ENCODE data around the gene CCDC110.
"Not testable (repeated sequence)": the region's sequence is repeated elsewhere in the genome, so short reads cannot be mapped to it uniquely, and the experiment has no call there.

CCDC110 gene

DNA sequence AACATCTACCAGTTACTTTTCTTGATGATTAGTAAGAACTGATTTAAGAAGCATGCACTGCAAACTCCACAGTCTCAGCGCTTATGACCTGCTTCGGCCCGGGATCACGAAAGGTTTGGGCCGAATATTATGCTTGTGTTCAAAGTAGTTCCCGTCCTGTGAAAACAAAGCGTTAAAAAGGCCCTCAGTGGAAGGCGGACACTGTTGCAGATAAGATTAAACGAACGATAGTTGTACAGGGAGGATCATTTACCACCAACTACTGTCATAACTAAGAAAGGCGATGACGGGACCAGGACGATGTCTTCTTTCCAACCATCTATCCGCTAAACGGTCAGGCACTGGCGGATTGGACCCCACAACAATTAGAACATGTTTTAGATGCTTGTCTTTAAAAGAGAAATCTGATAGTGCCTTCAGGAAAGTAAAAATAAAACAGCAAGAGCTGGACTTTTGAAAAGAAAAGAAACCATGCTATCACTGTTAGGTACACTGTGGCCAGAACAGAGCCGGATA is 42.7 kb upstream of the CCDC110 start:
- H3K36me3 ChIP-seq (ENCODE audit: control insufficient read depth, insufficient read depth, low read length) = no peaks in the 10 kb centered on the region
- TF ChIP-seq, protein P1, sequence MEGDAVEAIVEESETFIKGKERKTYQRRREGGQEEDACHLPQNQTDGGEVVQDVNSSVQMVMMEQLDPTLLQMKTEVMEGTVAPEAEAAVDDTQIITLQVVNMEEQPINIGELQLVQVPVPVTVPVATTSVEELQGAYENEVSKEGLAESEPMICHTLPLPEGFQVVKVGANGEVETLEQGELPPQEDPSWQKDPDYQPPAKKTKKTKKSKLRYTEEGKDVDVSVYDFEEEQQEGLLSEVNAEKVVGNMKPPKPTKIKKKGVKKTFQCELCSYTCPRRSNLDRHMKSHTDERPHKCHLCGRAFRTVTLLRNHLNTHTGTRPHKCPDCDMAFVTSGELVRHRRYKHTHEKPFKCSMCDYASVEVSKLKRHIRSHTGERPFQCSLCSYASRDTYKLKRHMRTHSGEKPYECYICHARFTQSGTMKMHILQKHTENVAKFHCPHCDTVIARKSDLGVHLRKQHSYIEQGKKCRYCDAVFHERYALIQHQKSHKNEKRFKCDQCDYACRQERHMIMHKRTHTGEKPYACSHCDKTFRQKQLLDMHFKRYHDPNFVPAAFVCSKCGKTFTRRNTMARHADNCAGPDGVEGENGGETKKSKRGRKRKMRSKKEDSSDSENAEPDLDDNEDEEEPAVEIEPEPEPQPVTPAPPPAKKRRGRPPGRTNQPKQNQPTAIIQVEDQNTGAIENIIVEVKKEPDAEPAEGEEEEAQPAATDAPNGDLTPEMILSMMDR (IDR thresholded peaks at IDR 0.05; ENCODE audit: insufficient read depth, low read length, poor library complexity, severe bottlenecking) = no peak
- no peak for DNase-seq (ENCODE audit: extremely low read depth, insufficient read length)
- H3K4me3 ChIP-seq (replicated peaks; ENCODE audit: low read depth, low read length) = no peak overlapping the region
- no peaks in the 10 kb centered on the region for H3K27me3 ChIP-seq (replicated peaks; ENCODE audit: control insufficient read depth, insufficient read depth, low read length)

DNA sequence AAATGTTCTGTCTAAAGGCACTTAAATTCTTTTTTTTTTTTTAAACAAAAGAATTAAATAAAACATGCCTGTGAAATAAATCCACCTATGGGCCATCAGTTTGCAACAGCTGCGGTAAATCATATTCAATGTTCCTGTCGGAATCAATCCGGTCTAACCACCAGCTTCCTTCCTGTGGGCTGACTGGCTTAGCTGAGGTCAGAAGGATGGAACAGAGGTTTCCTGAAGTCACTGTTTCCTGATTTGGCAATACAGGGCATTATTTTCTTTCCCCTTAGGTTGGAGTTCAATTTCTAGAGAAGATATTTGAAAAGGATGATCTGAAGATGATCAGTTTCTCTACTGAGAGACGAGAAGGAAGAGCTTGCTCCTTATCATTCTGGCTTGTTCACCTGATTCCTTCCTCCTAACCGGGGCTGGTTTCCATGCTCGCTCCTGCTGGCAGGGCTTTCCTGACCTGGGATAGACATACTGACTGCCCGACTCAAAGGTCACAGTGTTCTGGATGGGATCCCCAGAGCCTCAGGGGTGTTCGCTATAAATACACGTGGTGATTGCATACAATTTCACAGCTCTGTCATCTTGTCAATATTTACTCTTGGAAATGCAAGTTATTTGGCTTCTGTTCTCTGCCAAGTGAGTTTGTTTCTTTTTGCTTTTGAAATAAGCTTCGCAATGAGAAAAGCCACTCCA is 42.1 kb upstream of the CCDC110 start:
- Histone ChIP-seq H3K27me3 (replicated peaks; ENCODE audit: control insufficient read depth, insufficient read depth, low read length) (no peaks in the 10 kb centered on the region), H3K36me3 (ENCODE audit: control insufficient read depth, insufficient read depth, low read length) (no peaks in the 10 kb centered on the region), H3K4me3 (replicated peaks; ENCODE audit: low read depth, low read length) (no peak overlapping the region)
- TF ChIP-seq, protein P1 (IDR thresholded peaks at IDR 0.05; ENCODE audit: insufficient read depth, low read length, poor library complexity, severe bottlenecking) = no peak
- peak; percentile 18 for DNase-seq (ENCODE audit: extremely low read depth, insufficient read length)

DNA sequence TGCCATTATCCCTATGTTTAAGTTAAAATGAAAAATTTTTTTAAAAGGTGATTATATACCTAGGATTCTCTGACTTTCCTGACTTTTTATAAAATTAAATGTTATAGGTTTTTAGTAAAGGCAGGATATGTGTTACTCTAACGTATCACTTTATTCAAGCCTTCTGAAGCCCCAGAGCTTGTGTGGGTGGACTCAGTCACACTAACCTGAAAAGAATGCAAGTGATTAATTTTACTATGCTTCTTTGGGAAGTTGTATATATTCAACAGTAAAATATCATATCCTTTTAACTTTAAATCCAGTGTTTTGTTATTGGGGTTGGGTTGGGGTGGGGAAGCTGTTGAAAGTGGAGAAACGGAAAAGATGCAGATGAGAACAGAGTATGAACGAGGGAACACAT is 41.0 kb upstream of the CCDC110 start:
- Histone ChIP-seq H3K4me3 (replicated peaks; ENCODE audit: low read depth, low read length) (no peak overlapping the region), H3K27me3 (replicated peaks; ENCODE audit: control insufficient read depth, insufficient read depth, low read length) (no peaks in the 10 kb centered on the region), H3K36me3 (ENCODE audit: control insufficient read depth, insufficient read depth, low read length) (no peaks in the 10 kb centered on the region)
- no peak for DNase-seq (ENCODE audit: extremely low read depth, insufficient read length)
- TF ChIP-seq, protein P1 (IDR thresholded peaks at IDR 0.05; ENCODE audit: insufficient read depth, low read length, poor library complexity, severe bottlenecking) = no peak

DNA sequence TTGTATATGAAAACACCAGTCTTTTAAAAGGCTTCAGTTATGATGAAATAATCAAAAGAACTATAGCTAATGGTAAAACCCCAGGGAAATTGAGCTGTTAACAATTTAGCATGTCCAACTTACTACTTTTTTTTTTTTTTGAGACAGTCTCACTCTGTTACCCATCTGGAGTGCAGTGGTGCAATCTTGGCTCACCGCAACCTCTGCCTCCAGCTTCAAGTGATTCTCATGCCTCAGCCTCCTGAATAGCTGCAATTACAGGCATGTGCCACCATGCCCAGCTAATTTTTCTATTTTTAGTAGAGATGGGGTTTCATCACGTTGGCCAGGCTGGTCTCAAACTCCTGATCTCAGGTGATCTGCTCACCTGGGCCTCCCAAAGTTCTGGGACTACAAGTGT is 39.7 kb upstream of the CCDC110 start:
- H3K27me3 ChIP-seq (replicated peaks; ENCODE audit: control insufficient read depth, insufficient read depth, low read length); DNase-seq (ENCODE audit: extremely low read depth, insufficient read length); H3K36me3 ChIP-seq (ENCODE audit: control insufficient read depth, insufficient read depth, low read length); H3K4me3 ChIP-seq (replicated peaks; ENCODE audit: low read depth, low read length): not testable (repeated sequence)

DNA sequence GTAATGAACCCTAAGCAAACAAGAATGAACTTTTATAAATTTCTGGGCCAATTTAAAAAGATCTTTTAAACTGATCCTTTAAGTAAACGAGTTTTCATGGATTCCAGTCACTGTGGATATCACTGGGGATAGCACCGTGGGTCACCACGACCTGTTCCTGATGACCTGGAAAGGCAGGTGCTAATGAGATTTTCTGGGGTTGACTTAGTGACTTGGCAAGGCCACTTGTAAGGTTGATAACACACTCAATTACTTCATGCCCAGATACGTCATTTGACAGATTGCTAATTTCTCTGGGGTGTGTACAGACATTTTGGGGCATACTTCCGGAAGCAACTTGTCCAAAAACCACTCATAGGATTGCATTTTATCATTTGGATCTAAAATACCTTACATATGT is 39.3 kb upstream of the CCDC110 start:
- H3K36me3 ChIP-seq (ENCODE audit: control insufficient read depth, insufficient read depth, low read length) = no peaks in the 10 kb centered on the region
- TF ChIP-seq, protein P1 (IDR thresholded peaks at IDR 0.05; ENCODE audit: insufficient read depth, low read length, poor library complexity, severe bottlenecking) = no peak
- no peak for DNase-seq (ENCODE audit: extremely low read depth, insufficient read length)
- no peak overlapping the region for H3K4me3 ChIP-seq (replicated peaks; ENCODE audit: low read depth, low read length)
- no peaks in the 10 kb centered on the region for H3K27me3 ChIP-seq (replicated peaks; ENCODE audit: control insufficient read depth, insufficient read depth, low read length)

DNA sequence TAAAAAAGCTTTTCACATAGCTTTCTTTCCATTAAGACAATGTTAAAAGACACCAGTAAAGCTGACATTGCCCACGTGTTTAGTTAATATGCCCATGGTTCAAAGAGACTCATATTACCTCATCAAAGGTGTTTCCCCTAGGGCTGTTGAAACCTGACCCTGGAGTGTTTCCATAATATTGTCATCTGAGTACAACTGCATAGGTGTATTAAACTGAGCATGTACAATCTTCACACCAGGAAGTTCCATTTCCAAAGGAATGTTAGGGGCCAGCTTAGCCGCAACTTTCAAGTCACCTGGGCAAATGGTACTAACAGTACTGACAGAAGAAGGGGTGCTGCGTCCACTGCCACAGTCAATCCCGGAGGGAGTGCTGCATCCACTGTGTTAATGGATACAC is 36.6 kb upstream of the CCDC110 start:
- no peak for DNase-seq (ENCODE audit: extremely low read depth, insufficient read length)
- Histone ChIP-seq H3K36me3 (ENCODE audit: control insufficient read depth, insufficient read depth, low read length) (no peaks in the 10 kb centered on the region), H3K27me3 (replicated peaks; ENCODE audit: control insufficient read depth, insufficient read depth, low read length) (no peaks in the 10 kb centered on the region), H3K4me3 (replicated peaks; ENCODE audit: low read depth, low read length) (no peak overlapping the region)
- TF ChIP-seq, protein P1 (IDR thresholded peaks at IDR 0.05; ENCODE audit: insufficient read depth, low read length, poor library complexity, severe bottlenecking) = no peak

Data from GM06990 (cell line).